CD4-positive, alpha-beta T cell treated with Interleukin-17A for 4 hours (primary cell): ENCODE measurements around the gene TCF12.

ENCODE experiments used
- DNase-seq: peaks from one replicate; pipeline ENCODE4 v3.0.0-alpha.2; 2020; ENCODE audit warnings: mixed read lengths

Gene TCF12

DNA sequence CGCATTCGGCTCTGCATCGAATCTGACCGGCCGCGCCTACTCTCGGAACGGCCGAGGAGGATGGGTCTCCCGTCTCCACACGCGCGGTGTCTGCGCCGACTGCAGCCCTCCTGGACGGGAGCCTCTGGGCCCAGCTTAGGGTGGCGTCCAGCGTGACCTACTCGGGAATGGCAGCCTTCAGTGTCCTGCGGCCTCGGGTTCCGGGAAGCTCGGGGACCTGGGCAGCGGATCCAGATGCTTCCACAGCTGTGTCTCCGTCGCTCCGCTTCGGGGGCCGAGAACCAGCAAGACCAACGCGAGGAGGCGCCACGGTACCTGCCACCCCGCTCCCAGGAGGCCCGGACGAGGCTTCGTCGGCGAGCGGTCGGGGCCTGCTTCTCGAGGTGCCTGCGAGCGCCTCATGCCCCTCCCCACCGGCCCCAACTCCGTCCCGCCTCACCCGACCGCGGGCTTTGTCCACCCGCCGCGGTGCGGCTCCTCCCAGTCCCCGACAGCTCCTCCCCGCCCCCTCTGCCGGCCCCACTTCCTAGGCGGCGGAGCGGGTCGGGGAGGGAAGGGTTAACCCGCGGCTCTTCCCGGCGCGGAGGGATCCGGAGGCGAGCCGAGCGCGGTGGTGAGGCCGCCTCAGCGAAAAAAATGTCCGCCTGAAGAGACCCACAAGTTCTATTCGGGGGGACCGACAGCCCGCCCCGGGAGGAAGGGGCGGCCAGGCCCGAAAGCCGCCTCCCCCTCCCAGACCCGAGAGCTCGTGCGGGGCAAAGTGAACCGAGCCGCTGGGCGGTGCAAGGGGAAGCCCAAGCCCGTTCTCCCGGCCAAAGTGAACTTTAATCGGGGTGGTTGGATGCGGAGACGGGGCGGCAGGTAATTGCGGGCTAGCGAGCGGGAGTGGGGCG is at the start of gene TCF12:
Gene TCF12 (plus strand): TSS at position 599 of the 893 bp plus-strand sequence. CDS start 1,270 bp downstream, outside the sequence.
- peak; percentile 90 for DNase-seq

DNA sequence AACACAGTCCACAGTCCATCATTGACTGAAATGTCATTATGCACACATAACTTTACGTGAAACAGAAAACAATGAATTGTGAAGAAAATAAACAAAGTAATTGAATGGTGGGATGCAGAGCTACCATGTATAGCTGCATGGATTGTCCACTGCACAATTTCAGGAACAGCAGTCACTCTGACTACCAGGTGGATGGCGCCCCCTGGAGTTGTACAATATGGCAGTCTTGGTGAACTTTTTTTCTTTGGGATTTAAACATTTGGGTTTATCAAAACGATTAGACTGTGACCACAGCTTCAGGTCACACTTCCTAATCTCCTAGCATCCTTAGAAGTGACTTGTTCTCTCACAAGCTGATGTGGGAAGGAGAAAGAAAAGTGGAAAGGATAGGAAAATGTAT is 48.9 kb upstream of the TCF12 start:
- DNase-seq, result peak; percentile 28

DNA sequence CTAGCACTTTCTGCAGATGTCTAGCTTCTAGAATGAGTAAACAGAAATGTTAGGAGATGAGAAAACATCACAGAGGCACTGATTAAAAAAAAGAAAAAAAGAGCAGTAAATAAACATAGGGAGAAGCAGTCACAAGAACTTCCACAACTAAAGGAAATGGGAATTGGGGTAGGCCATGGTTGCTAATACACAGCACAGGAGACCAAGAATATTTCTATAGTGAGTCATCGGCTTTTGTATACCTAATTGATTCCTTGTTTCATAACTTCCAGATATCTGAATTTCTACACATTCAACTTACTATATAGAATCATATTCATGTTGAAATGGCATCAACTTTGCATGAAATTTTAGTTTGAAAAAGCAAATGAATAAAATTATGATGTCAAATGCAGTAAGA is 47.3 kb upstream of the TCF12 start:
- DNase-seq, result no peak

- no peak for DNase-seq
Observed at GRCh38 chr15:56871867-56872266, 46.6 kb upstream of the TCF12 start.

DNA sequence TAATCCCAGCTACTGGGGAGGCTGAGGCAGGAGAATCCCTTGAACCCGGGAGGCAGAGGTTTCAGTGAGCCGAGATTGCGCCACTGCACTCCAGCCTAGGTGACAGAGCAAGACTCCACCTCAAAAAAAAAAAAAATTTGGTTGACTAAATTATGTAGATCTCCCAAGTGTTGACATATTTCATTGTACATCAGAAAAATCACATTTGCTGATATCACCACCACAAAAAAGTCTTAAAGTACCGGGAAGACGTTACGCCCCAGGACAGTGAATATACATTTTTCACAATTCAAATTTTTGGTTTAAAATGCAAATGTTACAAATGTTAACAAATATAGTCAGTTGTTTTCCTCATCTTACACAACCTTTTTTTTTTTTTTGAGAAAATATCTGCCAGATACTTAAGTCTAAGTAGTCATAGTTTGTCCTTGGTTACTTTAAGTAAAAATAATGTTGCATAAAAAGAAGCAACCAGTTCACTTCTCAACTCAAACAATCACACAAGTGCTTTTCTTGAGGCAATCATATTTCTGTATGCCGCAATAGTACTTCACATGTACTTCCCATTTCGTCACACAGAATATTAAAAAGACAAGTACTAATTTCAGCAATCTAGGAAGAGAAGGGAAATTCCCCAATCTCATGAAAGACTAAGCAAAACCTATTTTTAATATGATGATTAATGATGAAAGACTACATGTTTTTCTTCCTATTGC is 41.0 kb upstream of the TCF12 start:
- DNase-seq, result no peak

DNA sequence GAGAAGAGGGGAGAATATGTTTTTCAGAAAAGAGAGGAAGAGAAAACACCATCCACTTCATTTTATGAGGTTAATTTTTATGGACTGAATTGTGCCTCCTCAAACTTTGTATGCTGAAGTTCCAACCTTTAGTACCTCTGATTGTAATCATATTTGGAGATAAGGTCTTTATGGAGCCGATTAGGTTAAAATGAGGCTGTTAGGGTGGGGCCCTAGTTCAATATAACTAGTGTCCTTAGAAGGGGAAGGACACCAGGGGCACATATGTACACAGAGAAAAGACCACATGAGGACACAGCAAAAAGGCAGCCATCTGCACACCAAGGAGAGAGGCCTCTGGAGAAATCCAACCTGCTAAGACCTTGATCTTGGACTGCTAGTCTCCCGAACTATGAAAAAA is 38.9 kb upstream of the TCF12 start:
- no peak for DNase-seq

- no peak for DNase-seq
Observed at GRCh38 chr15:56883088-56883487, 35.4 kb upstream of the TCF12 start.

- DNase-seq, result peak; percentile 22
Observed at GRCh38 chr15:56886363-56886931, 32.0 kb upstream of the TCF12 start.

- peak; percentile 90 for DNase-seq
Observed at GRCh38 chr15:56886932-56887781, 31.3 kb upstream of the TCF12 start.

DNA sequence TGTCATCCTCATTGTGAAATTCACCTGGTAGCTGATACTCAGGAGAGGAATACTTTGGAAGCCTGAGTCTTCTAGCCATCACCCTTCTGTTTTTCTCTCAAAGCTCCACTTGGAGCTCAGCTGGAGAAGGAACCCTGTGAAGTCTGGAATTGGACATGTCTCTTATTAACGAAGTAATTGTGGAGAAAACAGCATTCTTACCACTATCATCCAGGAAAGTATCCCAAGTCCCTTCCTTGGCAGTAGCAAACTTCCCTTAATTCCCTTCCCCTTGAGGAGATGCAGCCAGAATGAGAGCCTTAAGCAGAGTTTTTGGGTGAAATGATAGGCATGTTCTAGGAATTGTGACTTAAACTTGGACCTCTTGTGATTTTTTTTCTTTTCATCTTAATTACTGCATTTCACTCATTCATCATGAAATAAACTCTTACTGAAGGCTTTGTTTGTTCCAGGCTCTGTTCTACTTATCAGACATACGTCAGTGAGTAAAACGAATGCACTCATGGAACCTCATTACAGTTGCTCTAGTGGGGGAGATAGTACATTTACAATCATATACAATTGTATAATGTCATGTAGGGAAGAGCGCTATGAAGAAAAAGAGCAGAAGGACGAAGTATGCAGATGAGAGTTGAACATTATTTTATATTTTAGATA is 30.5 kb upstream of the TCF12 start:
- no peak for DNase-seq

- no peak for DNase-seq
Observed at GRCh38 chr15:56890038-56890437, 28.4 kb upstream of the TCF12 start.

- DNase-seq, result no peak
Observed at GRCh38 chr15:56891852-56892440, 26.5 kb upstream of the TCF12 start.

DNA sequence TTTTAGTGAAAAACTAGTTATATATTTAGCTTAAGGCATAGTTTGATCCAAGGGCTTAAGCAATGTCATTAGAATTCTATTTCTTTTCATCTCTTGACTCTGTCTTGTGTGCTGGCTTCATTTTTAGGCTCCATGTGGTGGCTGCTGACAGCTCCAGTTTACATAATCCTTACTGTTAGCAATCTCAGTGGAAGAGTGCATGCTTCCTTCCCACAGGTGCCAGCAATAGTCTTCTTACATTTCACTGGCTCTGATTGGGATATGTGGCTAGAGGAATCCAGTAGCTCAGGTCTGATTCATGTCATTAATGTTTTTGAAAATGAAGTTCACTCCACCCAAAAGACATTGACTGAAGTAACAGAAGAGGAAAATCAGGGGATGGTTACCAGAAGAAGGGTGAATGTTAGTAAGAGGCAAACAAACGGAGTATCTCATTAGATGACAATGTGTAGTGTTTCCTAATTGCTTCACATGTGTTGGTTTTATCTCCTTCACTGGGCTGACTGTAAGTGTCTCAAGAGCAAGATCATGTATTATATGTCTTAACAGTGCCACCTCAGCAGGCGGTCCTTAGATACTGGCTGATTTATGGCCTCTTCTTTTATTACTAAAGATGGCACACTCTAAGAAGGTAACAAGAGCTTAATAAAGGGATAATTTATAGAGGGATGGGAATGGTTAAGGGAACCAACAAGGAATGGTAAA is 25.6 kb upstream of the TCF12 start:
- no peak for DNase-seq

DNA sequence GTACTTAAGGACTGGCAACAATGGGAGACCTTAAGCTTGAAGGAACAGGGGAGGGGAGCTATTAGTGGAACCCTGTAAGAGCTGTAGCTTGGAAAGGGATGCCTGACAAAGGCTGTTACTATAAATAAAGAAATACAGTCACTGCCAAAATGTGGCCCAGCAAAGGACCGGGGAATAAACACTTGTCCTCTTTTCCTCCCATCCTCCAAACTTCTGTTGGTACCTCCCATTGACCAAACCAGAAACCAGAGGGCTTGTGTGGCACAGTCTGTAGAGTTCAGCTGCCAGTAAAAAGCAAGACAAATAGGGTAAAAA is 25.1 kb upstream of the TCF12 start:
- no peak for DNase-seq

- no peak for DNase-seq
Observed at GRCh38 chr15:56894601-56895000, 23.8 kb upstream of the TCF12 start.

- DNase-seq, result no peak
Observed at GRCh38 chr15:56901931-56902330, 16.5 kb upstream of the TCF12 start.

DNA sequence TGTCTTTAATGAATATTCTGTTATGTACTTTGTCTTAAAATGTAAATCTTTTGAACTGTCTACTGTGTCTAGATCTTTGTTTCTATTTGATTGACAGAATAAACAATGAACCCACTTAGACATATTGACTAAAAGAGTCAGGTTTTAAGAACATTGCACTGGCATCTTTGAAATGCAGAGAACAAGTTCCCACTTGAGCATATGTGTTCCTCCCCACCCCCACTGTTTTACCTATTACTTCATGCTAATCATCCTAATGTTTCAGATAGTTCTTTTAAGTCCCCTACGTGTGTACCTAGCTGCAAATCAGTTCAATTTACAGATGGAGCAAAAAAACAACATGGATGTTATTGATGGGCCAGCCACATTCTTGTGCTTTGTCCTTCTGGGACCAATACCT is 11.7 kb upstream of the TCF12 start:
- DNase-seq, result no peak

GRCh38 chr15:56910801-56911200 is 7.6 kb upstream of the TCF12 start:
- DNase-seq, result no peak

GRCh38 chr15:56913241-56913640 is 5.2 kb upstream of the TCF12 start:
- no peak for DNase-seq

GRCh38 chr15:56913670-56914069 is 4.8 kb upstream of the TCF12 start:
- DNase-seq, result no peak

DNA sequence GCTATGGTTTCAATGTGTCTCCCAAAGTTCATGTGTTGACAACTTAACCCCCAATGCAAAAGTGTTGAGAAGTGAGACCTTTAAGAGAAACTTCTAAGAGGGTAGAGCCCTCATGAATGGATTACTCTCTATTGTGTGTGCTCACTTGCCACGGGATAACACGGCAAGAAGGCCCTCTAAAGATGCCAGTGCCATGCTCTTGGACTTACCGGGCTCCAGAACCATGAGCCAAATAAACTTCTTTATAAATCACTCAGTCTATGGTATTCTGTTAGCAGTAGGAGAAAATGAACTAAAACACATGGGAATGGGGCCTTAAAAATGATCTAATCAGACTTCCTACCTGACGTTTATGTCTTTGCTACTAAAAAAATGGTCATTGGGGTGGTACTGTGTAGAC is 2.6 kb upstream of the TCF12 start:
- no peak for DNase-seq
